ENCODE results near the gene GP9.

Gene GP9

GRCh38 chr3:129103296-129103695, 42.7 kb downstream of the GP9 start:
- Histone ChIP-seq H3K79me2 (ENCODE audit: insufficient read depth, low read length) (no peaks in the 10 kb centered on the region), H3K27ac (ENCODE audit: low read depth, low read length, poor library complexity, severe bottlenecking) (peak overlapping the region; percentile 87), H3K9me3 (ENCODE audit: low read length) (0 out of 2 replicates have a peak, but pooled peaks cover 1% of the 10 kb centered on the region), H3K4me1 (ENCODE audit: insufficient read depth, low read length, severe bottlenecking) (peaks cover 26% of the 10 kb centered on the region), H3K9me2 (ENCODE audit: low read depth, low read length) (no peaks in the 10 kb centered on the region), H3K4me2 (ENCODE audit: low read length) (no peak overlapping the region), H3K36me3 (ENCODE audit: insufficient read depth, low read length) (peaks cover 13% of the 10 kb centered on the region), H3K4me3 (ENCODE audit: low read depth, low read length, poor library complexity, severe bottlenecking) (no peak overlapping the region), H4K20me1 (ENCODE audit: insufficient read depth, low read length) (no peaks in the 10 kb centered on the region), H3F3A (ENCODE audit: insufficient read depth, low read length) (no peaks in the 10 kb centered on the region), H2AFZ (ENCODE audit: low read length) (no peak overlapping the region), H3K27me3 (ENCODE audit: insufficient read depth, low read length) (no peaks in the 10 kb centered on the region), H3K9ac (ENCODE audit: low read length) (no peak overlapping the region)
- TF ChIP-seq EZH2 (IDR thresholded peaks at IDR 0.05; ENCODE audit: borderline replicate concordance, low read length) (no peak), CTCF (IDR thresholded peaks at IDR 0.05; ENCODE audit: low read length) (no peak)

- no peaks in the 10 kb centered on the region for H3F3A ChIP-seq (ENCODE audit: insufficient read depth, low read length)
- peaks cover 19% of the 10 kb centered on the region for H3K36me3 ChIP-seq (ENCODE audit: insufficient read depth, low read length)
- H3K9ac ChIP-seq (ENCODE audit: low read length), result no peak overlapping the region; the same call in 1 of the 2 replicates
- no peaks in the 10 kb centered on the region for H3K9me3 ChIP-seq (ENCODE audit: low read length)
- peaks cover 26% of the 10 kb centered on the region for H3K4me1 ChIP-seq (ENCODE audit: insufficient read depth, low read length, severe bottlenecking)
- H3K4me3 ChIP-seq (ENCODE audit: low read depth, low read length, poor library complexity, severe bottlenecking), result no peak overlapping the region
- no peak overlapping the region for H3K4me2 ChIP-seq (ENCODE audit: low read length)
- no peaks in the 10 kb centered on the region for H3K9me2 ChIP-seq (ENCODE audit: low read depth, low read length)
- no peaks in the 10 kb centered on the region for H3K27me3 ChIP-seq (ENCODE audit: insufficient read depth, low read length)
- peak overlapping the region; percentile 87 for H3K27ac ChIP-seq (ENCODE audit: low read depth, low read length, poor library complexity, severe bottlenecking)
- no peaks in the 10 kb centered on the region for H3K79me2 ChIP-seq (ENCODE audit: insufficient read depth, low read length)
- TF ChIP-seq CTCF (IDR thresholded peaks at IDR 0.05; ENCODE audit: low read length) (no peak), EZH2 (IDR thresholded peaks at IDR 0.05; ENCODE audit: borderline replicate concordance, low read length) (no peak)
- no peaks in the 10 kb centered on the region for H4K20me1 ChIP-seq (ENCODE audit: insufficient read depth, low read length)
- H2AFZ ChIP-seq (ENCODE audit: low read length), result no peak overlapping the region
Observed at GRCh38 chr3:129104051-129104450, 43.5 kb downstream of the GP9 start.

- no peak overlapping the region for H2AFZ ChIP-seq (ENCODE audit: low read length)
- no peaks in the 10 kb centered on the region for H4K20me1 ChIP-seq (ENCODE audit: insufficient read depth, low read length)
- no peaks in the 10 kb centered on the region for H3K9me3 ChIP-seq (ENCODE audit: low read length)
- no peak overlapping the region for H3K4me3 ChIP-seq (ENCODE audit: low read depth, low read length, poor library complexity, severe bottlenecking)
- no peak for TF ChIP-seq EZH2 (IDR thresholded peaks at IDR 0.05; ENCODE audit: borderline replicate concordance, low read length)
- TF ChIP-seq CTCF (IDR thresholded peaks at IDR 0.05; ENCODE audit: low read length), result no peak
- H3K36me3 ChIP-seq (ENCODE audit: insufficient read depth, low read length), result peaks cover 19% of the 10 kb centered on the region
- H3K79me2 ChIP-seq (ENCODE audit: insufficient read depth, low read length), result no peaks in the 10 kb centered on the region
- H3K27me3 ChIP-seq (ENCODE audit: insufficient read depth, low read length), result no peaks in the 10 kb centered on the region
- no peaks in the 10 kb centered on the region for H3F3A ChIP-seq (ENCODE audit: insufficient read depth, low read length)
- H3K4me2 ChIP-seq (ENCODE audit: low read length), result no peak overlapping the region
- no peaks in the 10 kb centered on the region for H3K9me2 ChIP-seq (ENCODE audit: low read depth, low read length)
- H3K4me1 ChIP-seq (ENCODE audit: insufficient read depth, low read length, severe bottlenecking), result peaks cover 26% of the 10 kb centered on the region
- H3K27ac ChIP-seq (ENCODE audit: low read depth, low read length, poor library complexity, severe bottlenecking), result peak overlapping the region; percentile 87
- no peak overlapping the region; the same call in 1 of the 2 replicates for H3K9ac ChIP-seq (ENCODE audit: low read length)
Observed at GRCh38 chr3:129104498-129105079, 44.0 kb downstream of the GP9 start.

Measured in OCI-LY1 (cell line).